ENCODE results near the gene CDC34. TPM values are rescaled to one million over a fixed set of nuclear protein-coding genes. Genes with fewer than 3 reads are reported as not detected.

The CDC34 gene
- total RNA-seq, 4 donors from 2014 or later, result 72.0 to 116 (median 103) TPM

DNA sequence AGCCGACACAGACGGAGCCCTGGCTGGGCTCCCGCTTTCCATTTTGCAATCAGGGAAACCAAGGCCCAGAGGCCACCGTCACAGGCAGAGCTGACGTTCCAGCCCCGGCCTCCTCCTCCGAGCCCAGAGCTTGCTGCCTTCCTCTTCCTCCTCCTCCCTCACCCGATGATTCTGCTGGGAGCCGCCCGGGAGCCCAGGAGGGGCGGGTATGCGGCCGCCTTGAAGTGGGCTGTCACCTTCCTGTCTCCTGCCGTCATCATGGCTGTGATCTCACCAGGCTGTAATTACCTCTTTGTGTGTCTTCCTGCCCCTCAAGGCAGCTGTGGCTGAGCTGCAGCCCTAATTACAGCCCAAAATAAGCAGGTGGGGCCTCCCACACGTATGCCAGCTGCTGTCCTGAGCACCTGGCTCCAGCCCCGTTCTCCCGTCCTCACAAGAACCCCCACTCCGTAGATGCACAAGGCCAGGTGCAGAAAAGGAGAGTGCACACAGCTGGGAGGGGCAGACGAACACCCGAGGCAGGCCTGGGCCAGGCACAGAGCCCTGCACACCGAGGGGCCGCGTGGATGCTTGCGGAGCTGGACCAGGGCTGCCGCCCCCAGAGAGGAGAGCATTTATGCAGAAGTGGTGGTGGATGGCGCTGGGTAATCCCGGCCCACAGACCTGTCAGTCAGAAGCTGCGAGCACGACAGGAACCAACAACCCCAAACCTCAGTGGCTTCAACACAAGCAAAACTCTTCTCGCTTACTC is 20.3 kb upstream of the CDC34 start:
- Histone ChIP-seq H3K9me3 (no peaks in the 10 kb centered on the region), H3K4me3 (peak overlapping the region in 1 of 4 donors; percentile 22), H3K4me1 (peaks cover 16 to 42% (median 34%) of the 10 kb centered on the region in 4 donors), H3K27me3 (no peaks in the 10 kb centered on the region), H3K27ac (peak overlapping the region; percentile 75 to 81 (median 78)), H3K36me3 (no peaks in the 10 kb centered on the region)
- TF ChIP-seq POLR2AphosphoS5 (IDR thresholded peaks at IDR 0.05), result peak; percentile 86 to 92 (median 88)
- TF ChIP-seq, protein P1, sequence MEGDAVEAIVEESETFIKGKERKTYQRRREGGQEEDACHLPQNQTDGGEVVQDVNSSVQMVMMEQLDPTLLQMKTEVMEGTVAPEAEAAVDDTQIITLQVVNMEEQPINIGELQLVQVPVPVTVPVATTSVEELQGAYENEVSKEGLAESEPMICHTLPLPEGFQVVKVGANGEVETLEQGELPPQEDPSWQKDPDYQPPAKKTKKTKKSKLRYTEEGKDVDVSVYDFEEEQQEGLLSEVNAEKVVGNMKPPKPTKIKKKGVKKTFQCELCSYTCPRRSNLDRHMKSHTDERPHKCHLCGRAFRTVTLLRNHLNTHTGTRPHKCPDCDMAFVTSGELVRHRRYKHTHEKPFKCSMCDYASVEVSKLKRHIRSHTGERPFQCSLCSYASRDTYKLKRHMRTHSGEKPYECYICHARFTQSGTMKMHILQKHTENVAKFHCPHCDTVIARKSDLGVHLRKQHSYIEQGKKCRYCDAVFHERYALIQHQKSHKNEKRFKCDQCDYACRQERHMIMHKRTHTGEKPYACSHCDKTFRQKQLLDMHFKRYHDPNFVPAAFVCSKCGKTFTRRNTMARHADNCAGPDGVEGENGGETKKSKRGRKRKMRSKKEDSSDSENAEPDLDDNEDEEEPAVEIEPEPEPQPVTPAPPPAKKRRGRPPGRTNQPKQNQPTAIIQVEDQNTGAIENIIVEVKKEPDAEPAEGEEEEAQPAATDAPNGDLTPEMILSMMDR (IDR thresholded peaks at IDR 0.05), result no peak
- peak; percentile 40 for TF ChIP-seq POLR2A (IDR thresholded peaks at IDR 0.05)
- in situ Hi-C loops (cut with MboI; ENCODE audit: low pct_ligation_motif_present in 1 of 4, low pct_unique_long_range_greater_than_20kb in 1 of 4, low sequenced_read_pairs in 3 of 4), result no loop called here
- peak; percentile 82 for DNase-seq
- intact Hi-C loops (cut with DNase I; ENCODE audit: low total_unique reads), result no loop called here
- WGBS, 2 donors (ENCODE audit: low coverage in 1 of 2), result 33 to 47% methylated on average over 3 to 30 of the region's 30 CpGs

DNA sequence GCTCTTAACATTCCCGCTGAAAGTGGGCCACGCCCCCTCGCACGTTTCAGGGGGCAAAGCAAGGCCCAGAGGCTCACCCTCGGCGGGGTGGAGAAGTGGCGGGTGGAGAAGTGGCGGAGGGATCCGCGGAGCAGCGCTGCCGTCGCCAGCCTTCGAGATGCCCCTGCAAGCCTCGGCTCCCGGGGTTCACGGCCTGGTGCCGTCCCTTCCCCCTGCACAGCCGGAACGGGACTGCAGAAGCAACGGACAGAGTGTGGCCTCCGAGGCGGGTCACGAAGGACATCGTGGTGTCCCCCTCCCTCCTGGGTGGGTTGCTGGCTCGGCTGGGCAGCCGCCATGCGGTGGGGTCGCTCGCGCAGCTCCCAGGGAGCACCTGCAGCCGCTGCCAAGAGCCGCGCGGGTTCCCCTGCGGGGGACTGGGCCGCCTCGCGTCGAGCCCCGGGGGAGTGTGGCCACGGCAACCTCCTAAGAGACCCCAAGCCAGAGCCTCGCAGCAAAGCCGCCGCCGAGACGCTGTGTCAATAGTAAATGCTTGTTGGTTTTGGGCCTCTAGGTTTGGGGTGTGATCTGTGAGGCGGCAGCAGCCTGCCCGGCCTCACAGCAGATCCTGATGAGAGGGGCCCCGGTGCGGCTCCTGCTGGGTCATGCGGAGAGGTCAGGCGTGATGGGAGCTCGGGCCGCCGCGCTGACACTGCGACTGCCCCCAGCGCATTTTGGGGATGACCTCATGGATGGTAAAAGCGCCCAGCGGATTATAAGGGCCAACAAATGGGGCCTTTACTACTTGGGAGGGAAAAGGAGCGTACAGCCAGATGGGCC is 18.8 kb upstream of the CDC34 start:
- Histone ChIP-seq H3K27ac (no peak overlapping the region), H3K36me3 (no peaks in the 10 kb centered on the region), H3K27me3 (no peaks in the 10 kb centered on the region), H3K9me3 (no peaks in the 10 kb centered on the region), H3K4me3 (no peak overlapping the region), H3K4me1 (peaks cover 13 to 38% (median 30%) of the 10 kb centered on the region in 4 donors)
- intact Hi-C loops (cut with DNase I; ENCODE audit: low total_unique reads) (no loop called here), in situ Hi-C loops (cut with MboI; ENCODE audit: low pct_ligation_motif_present in 1 of 4, low pct_unique_long_range_greater_than_20kb in 1 of 4, low sequenced_read_pairs in 3 of 4) (no loop called here)
- 60% methylated on average over 49 of the region's 62 CpGs; no CpG with 5 or more reads in 1 of the 2 donors for WGBS, 2 donors (ENCODE audit: low coverage in 1 of 2)
- DNase-seq, result no peak
- TF ChIP-seq EP300 (IDR thresholded peaks at IDR 0.05; ENCODE audit: low read depth) (no peak), POLR2AphosphoS5 (IDR thresholded peaks at IDR 0.05) (no peak), POLR2A (IDR thresholded peaks at IDR 0.05) (no peak)
- TF ChIP-seq, protein P1 (IDR thresholded peaks at IDR 0.05), result no peak

DNA sequence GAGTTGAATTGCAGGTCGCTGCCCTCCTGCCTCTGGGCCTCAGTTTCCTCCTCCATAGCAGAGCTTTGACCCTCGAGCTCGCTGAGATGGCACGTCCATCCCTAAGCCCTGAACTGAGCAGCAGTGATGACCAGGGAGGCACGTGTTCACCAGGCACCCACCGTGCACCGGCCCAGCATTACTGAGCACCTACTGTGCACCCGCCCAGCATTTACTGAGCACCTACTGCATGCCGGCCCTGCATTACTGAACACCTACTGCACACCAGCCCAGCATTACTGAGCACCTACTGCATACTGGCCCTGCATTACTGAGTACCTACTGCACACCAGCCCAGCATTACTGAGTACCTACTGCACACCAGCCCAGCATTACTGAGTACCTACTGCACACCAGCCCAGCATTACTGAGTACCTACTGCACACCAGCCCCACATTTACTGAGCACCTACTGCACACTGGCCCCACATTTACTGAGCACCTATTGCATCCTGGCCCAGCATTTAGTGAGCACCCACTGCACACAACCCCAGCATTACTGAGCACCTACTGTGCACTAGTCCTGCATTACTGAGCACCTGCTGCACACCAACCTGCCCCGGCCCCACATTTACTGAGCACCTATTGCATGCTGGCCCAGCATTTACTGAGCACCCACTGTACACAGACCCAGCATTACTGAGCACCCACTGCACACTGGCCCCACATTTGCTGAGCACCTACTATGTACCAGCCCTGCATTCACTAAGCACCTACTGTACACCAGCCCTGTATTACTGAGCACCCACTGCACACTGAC is 18.0 kb upstream of the CDC34 start:
- no peak overlapping the region for H3K27ac ChIP-seq
- H3K4me3 ChIP-seq, result no peak overlapping the region
- 76% methylated on average over 10 of the region's 10 CpGs; no CpG with 5 or more reads in 1 of the 2 donors for WGBS, 2 donors (ENCODE audit: low coverage in 1 of 2)
- intact Hi-C loops (cut with DNase I; ENCODE audit: low total_unique reads) (no loop called here), in situ Hi-C loops (cut with MboI; ENCODE audit: low pct_ligation_motif_present in 1 of 4, low pct_unique_long_range_greater_than_20kb in 1 of 4, low sequenced_read_pairs in 3 of 4) (no loop called here)
- no peaks in the 10 kb centered on the region for H3K9me3 ChIP-seq
- H3K27me3 ChIP-seq, result no peaks in the 10 kb centered on the region
- no peaks in the 10 kb centered on the region for H3K36me3 ChIP-seq
- peaks cover 7 to 31% (median 22%) of the 10 kb centered on the region in 4 donors for H3K4me1 ChIP-seq
- DNase-seq, result no peak
- TF ChIP-seq POLR2A (IDR thresholded peaks at IDR 0.05), result no peak

DNA sequence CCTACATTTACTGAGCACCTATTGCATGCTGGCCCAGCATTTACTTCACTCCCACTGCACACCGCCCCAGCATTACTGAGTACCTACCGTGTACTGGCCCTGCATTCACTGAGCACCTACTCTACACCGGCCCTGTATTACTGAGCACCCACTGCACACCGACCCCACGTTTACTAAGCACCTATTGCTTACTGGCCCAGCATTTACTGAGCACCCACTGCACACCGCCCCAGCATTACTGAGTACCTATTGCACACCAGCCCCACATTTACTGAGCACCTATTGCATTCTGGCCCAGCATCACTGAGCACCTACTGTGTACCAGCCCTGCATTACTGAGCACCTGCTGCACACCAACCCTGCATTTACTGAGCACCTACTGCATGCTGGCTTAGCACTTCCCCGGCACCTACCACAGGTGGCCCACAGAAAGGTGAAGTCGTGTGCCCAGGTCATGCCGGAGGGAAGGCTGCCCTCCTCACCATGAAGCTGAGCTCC is 17.3 kb upstream of the CDC34 start:
- in situ Hi-C loops (cut with MboI; ENCODE audit: low pct_ligation_motif_present in 1 of 4, low pct_unique_long_range_greater_than_20kb in 1 of 4, low sequenced_read_pairs in 3 of 4) (no loop called here), intact Hi-C loops (cut with DNase I; ENCODE audit: low total_unique reads) (no loop called here)
- Histone ChIP-seq H3K4me3 (no peak overlapping the region), H3K36me3 (no peaks in the 10 kb centered on the region), H3K4me1 (peaks cover 2 to 29% (median 18%) of the 10 kb centered on the region in 4 donors), H3K27me3 (no peaks in the 10 kb centered on the region), H3K27ac (no peak overlapping the region), H3K9me3 (no peaks in the 10 kb centered on the region)
- no peak for DNase-seq
- WGBS, 2 donors (ENCODE audit: low coverage in 1 of 2), result 88 to 100% methylated on average over 1 to 7 of the region's 9 CpGs
- TF ChIP-seq EP300 (IDR thresholded peaks at IDR 0.05; ENCODE audit: low read depth) (no peak), POLR2A (IDR thresholded peaks at IDR 0.05) (no peak), POLR2AphosphoS5 (IDR thresholded peaks at IDR 0.05) (no peak)
- TF ChIP-seq, protein P1 (IDR thresholded peaks at IDR 0.05), result no peak
